Hindlimb muscle (tissue), 1 donor: ENCODE data around the gene C1GALT1C1L. TPM values are rescaled to one million over a fixed set of nuclear protein-coding genes. Genes with fewer than 3 reads are reported as not detected.
"Not testable (repeated sequence)": the region's sequence is repeated elsewhere in the genome, so short reads cannot be mapped to it uniquely, and the experiment has no call there.

ENCODE experiments used
- DNase-seq: peaks from one replicate; pipeline ENCODE4 v3.0.0-alpha.2; 2013
- polyA plus RNA-seq: library from polyadenylated mRNA; unstranded; fragments of 120-200 nt; gene quantifications from one replicate; pipeline ENCODE4 v1.2.1, GENCODE V29; 2013; ENCODE audit not compliant: insufficient read length

C1GALT1C1L gene
- polyA plus RNA-seq, 1 donor: 1.3 TPM

DNA sequence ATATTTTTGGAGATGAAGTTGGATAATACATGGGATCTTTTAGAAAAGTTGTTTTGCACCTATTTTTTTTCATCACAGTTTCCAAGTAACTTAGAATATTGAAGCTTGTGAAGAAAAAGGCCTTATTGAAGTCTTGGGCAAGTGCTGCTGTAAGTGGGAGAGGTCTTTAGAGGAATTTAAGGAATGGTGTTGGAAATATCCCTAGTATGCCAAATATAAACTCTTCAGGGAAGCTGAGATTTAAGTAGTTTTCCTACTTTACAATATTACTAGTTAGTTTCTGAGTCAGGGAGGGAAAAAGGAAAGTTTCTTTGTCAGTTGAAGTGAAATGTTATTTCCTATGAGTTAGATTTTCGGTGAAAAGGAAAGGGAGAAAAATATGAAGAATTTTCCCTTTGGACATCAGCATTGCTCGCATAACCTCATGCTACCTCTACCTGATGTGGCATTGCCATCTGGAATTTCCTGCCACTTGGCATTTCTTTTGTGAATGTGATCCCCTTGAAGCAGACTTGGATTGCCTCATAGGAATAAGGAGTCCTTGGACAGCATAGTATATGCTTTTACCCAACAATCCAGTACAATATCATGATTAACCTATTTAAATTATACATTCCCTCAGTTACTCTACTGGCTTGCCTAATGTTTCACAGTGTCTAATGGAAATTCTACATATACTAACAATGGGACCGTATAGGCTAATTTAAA, 27.1 kb downstream of the C1GALT1C1L start:
- peak; percentile 58 for DNase-seq

DNA sequence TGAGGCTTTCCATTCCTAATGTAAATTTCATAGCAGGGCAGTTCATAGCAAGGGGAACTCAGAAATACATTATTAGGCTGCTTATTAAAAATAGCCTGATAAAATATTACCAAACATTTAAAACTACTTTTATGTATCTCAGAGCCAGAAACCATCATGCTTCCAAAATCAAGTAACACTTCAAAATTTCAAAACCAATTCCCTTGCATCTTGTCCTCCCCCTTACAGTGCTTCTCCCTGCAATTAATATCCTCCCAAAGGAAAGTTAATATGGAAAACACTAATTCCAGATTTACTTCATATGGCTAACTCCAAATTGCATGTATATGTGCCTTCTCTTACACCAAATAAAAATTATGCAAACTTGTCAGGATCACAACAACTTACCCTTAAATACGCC, 32.5 kb downstream of the C1GALT1C1L start:
- no peak for DNase-seq

DNA sequence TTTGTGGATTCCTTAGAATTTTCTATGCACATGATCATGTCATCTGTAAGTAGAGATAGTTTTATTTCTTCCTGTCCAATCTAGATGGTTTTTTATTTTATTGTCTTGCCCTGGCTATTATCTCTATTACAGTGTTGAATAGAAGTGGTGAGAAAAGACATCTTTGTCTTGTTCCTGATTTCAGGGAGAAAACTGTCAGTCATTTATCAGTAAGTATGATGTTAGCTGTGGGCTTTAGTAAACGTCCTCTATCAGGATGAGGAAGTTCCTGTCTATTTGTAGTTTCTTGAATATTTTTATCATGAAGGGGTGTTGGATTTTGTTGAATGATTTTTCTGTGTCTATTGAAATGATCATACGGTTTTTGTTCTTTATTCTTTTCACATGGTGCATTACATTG, 33.9 kb downstream of the C1GALT1C1L start:
- DNase-seq: no peak

DNA sequence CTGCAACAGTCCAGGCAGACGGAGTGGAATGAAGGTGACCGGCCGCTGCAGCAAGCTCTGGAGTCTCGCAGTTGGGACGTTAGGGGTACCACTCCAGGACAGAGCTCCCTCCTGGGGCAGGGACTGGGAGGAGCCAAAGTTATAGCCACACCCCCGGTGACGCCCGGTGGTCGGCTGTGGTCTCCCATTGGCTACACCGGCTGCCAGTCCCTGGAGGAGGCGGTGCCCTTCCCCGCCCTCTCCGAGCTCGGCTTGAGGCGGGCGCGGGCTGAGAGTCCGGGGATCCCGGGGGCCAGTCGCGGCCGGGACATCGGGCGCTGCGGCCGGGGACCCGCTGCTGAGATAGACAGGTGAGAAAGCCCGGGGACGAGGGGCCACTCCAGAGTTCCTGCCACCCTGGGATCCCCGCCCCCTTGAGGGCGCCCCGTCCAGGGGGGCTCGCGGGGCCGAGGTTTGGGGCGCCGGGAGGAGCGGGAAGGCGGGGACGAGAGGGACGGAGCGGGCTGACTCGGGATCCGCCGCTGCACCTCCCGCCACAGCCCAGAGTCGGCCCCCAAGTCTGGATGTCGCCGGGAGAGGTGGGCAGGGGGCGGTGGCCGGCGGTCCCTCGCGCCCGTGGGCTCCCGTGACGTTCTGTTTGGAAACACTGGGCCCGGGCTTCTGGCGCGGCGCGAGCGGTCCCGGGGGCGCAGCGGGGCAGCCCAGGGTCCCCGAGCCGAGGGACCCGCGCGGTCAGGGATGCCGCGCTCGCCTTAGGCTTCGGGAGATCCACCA, 39.0 kb downstream of the C1GALT1C1L start, which contains the start of gene PLEKHH2:
Gene PLEKHH2, plus strand, starts transcription at position 231 of the 774 bp plus-strand sequence. CDS start 7,414 bp downstream, outside the sequence.
- DNase-seq: peak; percentile 90

DNA sequence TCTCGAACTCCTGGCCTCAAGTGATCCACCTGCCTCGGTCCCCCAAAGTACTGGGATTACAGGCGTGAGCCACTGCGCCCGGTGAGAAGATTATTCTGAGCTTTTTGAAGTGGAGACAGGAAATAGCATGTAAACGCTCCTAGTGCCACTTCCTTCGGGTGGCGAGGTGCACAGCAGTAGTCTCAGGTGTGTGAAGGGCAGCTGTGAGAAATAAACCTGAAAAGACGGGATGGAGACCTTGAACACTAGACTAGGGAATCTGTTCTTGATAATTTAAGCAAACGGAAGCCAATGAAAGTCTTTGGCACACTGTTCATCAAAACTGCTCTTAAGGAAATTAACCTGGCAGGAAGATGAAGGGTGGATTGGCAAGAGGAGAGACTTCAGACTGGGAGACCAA, 39.6 kb downstream of the C1GALT1C1L start:
- DNase-seq: no peak

DNA sequence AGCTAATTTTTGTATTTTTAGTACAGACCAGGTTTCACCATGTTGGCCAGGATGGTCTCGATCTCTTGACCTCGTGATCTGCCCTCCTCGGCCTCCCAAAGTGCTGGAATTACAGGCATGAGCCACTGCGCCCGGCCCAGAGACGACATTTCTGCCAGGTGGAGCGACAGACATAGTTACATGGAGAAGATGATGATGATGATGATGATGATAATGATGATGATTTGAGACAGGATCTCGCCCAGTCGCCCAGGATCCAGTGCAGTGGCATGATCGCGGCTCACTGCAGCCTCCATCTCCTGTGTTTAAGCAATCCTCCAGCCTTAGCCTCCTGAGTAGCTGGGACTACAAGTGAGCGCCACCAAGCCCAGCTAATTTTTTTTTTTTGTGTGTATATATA, 40.1 kb downstream of the C1GALT1C1L start:
- not testable (repeated sequence) for DNase-seq

DNA sequence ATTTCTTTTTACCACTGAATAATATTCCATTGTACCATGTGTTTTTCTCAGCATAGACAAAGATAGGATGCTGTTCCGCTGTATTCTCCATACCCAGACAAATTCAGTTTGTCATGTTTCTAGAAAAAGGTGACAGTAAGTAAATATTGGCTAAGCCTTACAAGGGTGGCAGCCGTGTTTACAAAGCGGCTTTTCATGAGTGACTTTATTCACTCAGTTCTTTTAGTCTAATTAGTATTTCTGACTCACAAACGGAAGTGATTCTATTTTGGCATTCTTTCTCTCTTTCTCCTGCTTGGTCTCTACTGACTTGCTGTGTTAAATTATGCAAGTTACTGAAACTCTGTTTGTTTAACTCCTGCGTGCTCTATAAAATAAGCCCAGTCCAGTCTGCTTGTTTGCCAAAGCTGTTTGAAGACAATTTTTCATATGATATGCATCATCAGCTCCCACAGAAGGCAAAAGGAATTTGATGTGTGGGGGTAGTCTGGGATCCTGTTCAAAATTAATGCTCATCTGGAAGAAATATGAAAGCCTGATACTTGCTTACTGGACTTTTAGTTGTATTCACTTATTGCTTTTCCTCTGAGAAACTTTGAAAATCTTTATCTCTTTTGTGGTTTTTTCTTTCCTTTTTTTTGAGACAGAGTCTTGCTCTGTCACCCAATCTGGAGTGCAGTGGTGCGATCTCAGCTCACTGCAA, 41.5 kb downstream of the C1GALT1C1L start:
- peak; percentile 48 for DNase-seq

DNA sequence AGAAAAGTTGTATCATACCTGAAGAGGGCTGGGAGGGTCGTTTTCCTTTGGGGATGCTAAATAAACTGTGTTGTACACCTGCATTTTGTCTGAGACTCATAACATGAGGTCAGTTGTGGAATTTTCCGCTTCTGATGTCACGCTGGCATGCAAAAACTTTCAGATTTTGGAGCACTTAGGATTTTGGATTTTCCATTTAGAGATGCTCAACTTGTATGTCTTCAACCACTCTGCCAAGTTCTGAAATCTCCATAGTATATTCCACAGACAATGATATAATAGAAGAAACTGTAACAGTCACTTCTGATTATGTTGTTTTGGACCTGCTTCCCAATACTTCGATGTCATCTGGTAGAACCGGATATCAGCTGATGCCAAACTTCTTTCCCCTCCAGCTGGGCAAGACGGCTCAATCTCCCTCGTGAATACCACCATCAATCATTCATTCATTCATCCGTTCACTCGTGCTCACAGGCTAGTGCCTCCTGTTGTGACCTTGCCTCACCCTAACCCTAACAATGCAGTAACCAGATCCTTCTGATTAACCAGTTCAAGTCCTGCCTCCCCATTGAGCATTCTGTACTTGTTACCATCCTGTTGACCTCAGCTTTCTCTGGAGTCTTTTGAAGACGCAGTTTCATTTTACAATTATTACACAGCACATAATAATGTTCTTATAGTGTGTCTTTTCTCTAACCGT, 44.5 kb downstream of the C1GALT1C1L start:
- no peak for DNase-seq

Other genes starting within 250 kb of the C1GALT1C1L start
- 22.3 TPM for gene THADA, start 80.4 kb downstream of the C1GALT1C1L start, polyA plus RNA-seq
- 5.6 TPM for gene PLEKHH2, start 39.2 kb downstream of the C1GALT1C1L start, polyA plus RNA-seq
- 14.9 TPM for gene DYNC2LI1, start 97.6 kb upstream of the C1GALT1C1L start, polyA plus RNA-seq
- not detected for gene ABCG5, start 162.4 kb upstream of the C1GALT1C1L start, polyA plus RNA-seq
- gene ABCG8, start 162.5 kb upstream of the C1GALT1C1L start, polyA plus RNA-seq: 0.10 TPM